Heart right ventricle (tissue), 16 donors: Measurements from ENCODE around the gene TBC1D8. TPM values are rescaled to one million over a fixed set of nuclear protein-coding genes. Genes with fewer than 3 reads are reported as not detected.

Source experiments
- ATAC-seq, 8 donors: fragments of 200-7000 bp; cut with Tn5 transposase; one replicate each; pipeline ENCODE4 v1.9.1; 2020; ENCODE audit warnings: mild to moderate bottlenecking in 8 of 8, moderate library complexity in 8 of 8, moderate number of reproducible peaks in 1 of 8
- DNase-seq, 2 donors: peaks; one replicate each; pipeline ENCODE4 v3.0.0-alpha.2; 2020
- H3K27ac ChIP-seq, 10 donors: fragments of 200-600 bp; sonication (generic) in 2 of 10; one replicate each; pipeline versions ENCODE4 v1.5.0 to v1.8.0; 2020 to 2022; ENCODE audit warnings: mild to moderate bottlenecking in 3 of 10
- H3K27me3 ChIP-seq, 7 donors: fragments of 200-600 bp; one replicate each; pipeline ENCODE4 v1.8.0; 2021 to 2022; ENCODE audit warnings: mild to moderate bottlenecking in 2 of 7
- H3K36me3 ChIP-seq, 9 donors: fragments of 200-600 bp; sonication (generic) in 1 of 9; one replicate each; pipeline versions ENCODE4 v1.5.0 to v1.8.0; 2020 to 2022; ENCODE audit warnings: mild to moderate bottlenecking in 2 of 9
- H3K4me1 ChIP-seq, 9 donors: fragments of 200-600 bp; sonication (generic) in 1 of 9; one replicate each; pipeline versions ENCODE4 v1.5.0 to v1.8.0; 2020 to 2022; ENCODE audit warnings: mild to moderate bottlenecking in 4 of 9
- H3K4me3 ChIP-seq, 10 donors: fragments of 200-600 bp; sonication (generic) in 2 of 10; one replicate each; pipeline versions ENCODE4 v1.5.0 to v1.8.0; 2020 to 2022; ENCODE audit warnings: mild to moderate bottlenecking in 7 of 10, moderate library complexity in 2 of 10
- H3K9me3 ChIP-seq, 11 donors: fragments of 200-600 bp in 10 of 11; sonication (generic) in 2 of 11; one replicate each; pipeline versions ENCODE4 v1.5.0 to v1.8.0; 2013 to 2022; ENCODE audit warnings: mild to moderate bottlenecking in 2 of 11, control low read depth in 1 of 11, moderate library complexity in 1 of 11
- CTCF ChIP-seq, 9 donors: fragments of 200-600 bp; sonication (generic) in 2 of 9; IDR thresholded peaks; one replicate each; pipeline versions ENCODE4 v1.5.0 to v1.8.0; 2021 to 2022; ENCODE audit warnings: antibody characterized with exemption in 9 of 9, mild to moderate bottlenecking in 5 of 9, moderate library complexity in 1 of 9
- WGBS, 2 donors: extraction: QIAGEN DNeasy Blood & Tissue Kit; methylation state at CpG; one replicate each; pipeline ENCODE4 v1.1.7; 2013; ENCODE audit warnings: inconsistent platforms in 1 of 2; 5-methylcytosine and 5-hydroxymethylcytosine counted together
- intact Hi-C, 10 donors: fragments of 100-400 bp; cut with DNase I; formaldehyde crosslinking; loops; one replicate each; pipeline versions ENCODE4 v1.11.1 to v1.14.2; 2022
- polyA plus RNA-seq, 2 donors: library from polyadenylated mRNA; stranded (reverse); fragments of 200-250 nt; gene quantifications; one replicate each; pipeline ENCODE4 v1.2.3, GENCODE V29; 2013
- total RNA-seq, 10 donors: library from RNA; stranded (reverse); fragmentation: NEBNext Ultra II Directional in 3 of 10; extraction: Animal tissue kit (Norgen Biotek cat#: 25700) in 3 of 10; gene quantifications; one replicate each; pipeline versions ENCODE4 v1.2.1 to v1.2.4, GENCODE V29; 2021 to 2023
- donor health status: Arrhythmogenic right ventricular cardiomyopathy.
- donor health status: ischemic (EF 13 %, LVEDD 7.1; RV severe dilation, severe dysfunction).
- donor health status: healthy with polysubstance abuse.
- donor health status: DM: no; HTN: yes; CAD: no.
- donor health status: DM: no; HTN: no; CAD: no.
- donor health status: ischemic (EF 25% LVEDD 6.9; RV normal size, moderate dysfunction).
- donor health status: ischemic (EF 25% LVEDD 5.7; RV mildly dilated, moderate dysfunction).
- donor health status: healthy.
- donor health status: DM: yes; HTN: yes; CAD: no.
- donor health status: Ischemic cardiomyopathy.
- donor health status: ischemic (EF 35%, LVEDD 5.7; RV mildly dilated, moderate dysfunction).
- donor health status: nonischemic (EF 11% LVEDD 7.7; RV severe dilation, severe dysfunction).
- donor health status: DM: yes; HTN: yes; CAD: no.
- donor health status: PGD.
- donor health status: ischemic (EF 29% LVEDD 5.4; RV normal size, mild dysfunction).
- donor health status: nonischemic (EF 23%, LVEDD 6.1; RV moderate dilation, normal function).

TBC1D8 gene
- total and polyA plus RNA-seq, 12 donors = 24.0 to 69.5 (median 55.5) TPM

DNA sequence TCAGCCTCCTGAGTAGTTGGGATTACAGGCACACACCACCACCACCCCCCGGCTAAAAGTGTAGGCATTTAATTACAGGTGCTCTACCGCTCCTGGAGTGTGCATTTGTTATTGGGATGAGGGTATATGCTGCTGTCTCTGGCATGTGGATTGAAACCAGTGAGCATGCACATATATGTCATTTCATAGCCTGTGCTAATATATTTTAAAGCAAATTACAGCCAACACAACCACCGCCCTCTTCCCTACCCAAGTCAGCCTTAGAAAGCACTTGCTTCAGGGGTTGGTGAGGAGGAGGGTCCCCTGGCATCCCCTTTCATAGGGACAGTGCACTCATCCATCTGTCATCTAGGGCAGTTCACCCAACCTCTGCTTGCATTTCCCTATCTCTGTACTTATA lies 10.5 kb upstream of the TBC1D8 start:
- H3K4me1 ChIP-seq = peaks cover 0 to 6% (median 0%) of the 10 kb centered on the region in 9 donors
- no peaks in the 10 kb centered on the region for H3K36me3 ChIP-seq
- no peak for TF ChIP-seq CTCF (IDR thresholded peaks at IDR 0.05)
- DNase-seq = no peak
- H3K27me3 ChIP-seq = no peaks in the 10 kb centered on the region
- no peak overlapping the region for H3K4me3 ChIP-seq
- intact Hi-C loops = no loop called here
- ATAC-seq = peak in 1 of 8 donors; percentile 14
- WGBS, 2 donors = 93 to 97% methylated on average over 3 of the region's 3 CpGs
- no peaks in the 10 kb centered on the region for H3K9me3 ChIP-seq
- H3K27ac ChIP-seq = no peak overlapping the region

DNA sequence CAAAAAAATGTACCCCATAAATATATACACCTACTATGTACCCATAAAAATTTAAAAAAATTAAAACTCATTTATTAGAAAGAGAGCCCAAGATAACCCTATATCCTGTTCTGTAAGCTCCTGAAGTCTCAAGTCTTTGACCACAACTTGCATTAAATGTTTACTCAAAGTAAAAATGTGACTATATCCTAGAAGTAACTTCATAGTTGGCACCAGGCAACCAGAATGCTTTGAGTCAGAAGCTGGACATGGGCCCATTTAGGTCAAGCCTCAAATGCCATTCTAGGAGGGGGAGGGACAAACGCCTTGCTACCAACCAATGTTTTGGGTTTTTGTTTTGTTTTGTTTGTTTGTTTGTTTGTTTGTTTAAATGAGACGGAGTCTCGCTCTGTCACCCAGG lies 9.3 kb upstream of the TBC1D8 start:
- peak in 4 of 8 donors; percentile 52 to 65 (median 59) for ATAC-seq
- no peak for TF ChIP-seq CTCF (IDR thresholded peaks at IDR 0.05)
- WGBS, 2 donors = 85 to 92% methylated on average over 3 of the region's 3 CpGs

DNA sequence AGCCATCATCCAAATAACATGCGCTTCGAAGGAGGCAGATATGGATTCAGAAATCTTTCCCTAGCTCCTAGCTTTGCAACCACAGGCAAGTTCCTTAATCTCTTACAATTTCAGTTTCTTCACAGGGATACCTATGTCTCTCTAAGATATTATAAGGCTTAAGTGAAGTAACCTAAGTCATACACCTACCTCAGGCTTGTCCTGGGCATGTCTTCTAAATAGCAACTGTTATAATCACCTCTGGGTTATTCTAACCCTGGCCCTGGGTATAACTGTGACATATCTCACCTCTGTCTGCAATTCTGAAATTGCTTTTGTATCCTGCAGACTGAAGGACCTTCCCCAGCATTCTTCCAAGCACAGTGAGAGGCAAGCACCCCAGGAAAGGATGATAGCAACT lies 8.3 kb upstream of the TBC1D8 start:
- ATAC-seq (no peak), DNase-seq (no peak)
- intact Hi-C loops = loop anchor here in 1 of 10 donors (10.0 kb wide), 1 partner anchor 555 kb away; no protein-coding TSS in a partner anchor
- Histone ChIP-seq H3K9me3 (no peaks in the 10 kb centered on the region), H3K27me3 (no peaks in the 10 kb centered on the region), H3K4me3 (no peak overlapping the region), H3K4me1 (peaks cover 0 to 11% (median 2%) of the 10 kb centered on the region in 9 donors), H3K36me3 (no peaks in the 10 kb centered on the region), H3K27ac (no peak overlapping the region)
- WGBS, 2 donors = 97 to 98% methylated on average over 2 of the region's 2 CpGs
- no peak for TF ChIP-seq CTCF (IDR thresholded peaks at IDR 0.05)

More for the DNA sequence above, 9.3 kb upstream of the TBC1D8 start:
- Histone ChIP-seq H3K27me3 (no peaks in the 10 kb centered on the region), H3K9me3 (no peaks in the 10 kb centered on the region), H3K27ac (no peak overlapping the region), H3K4me1 (peaks cover 0 to 6% (median 0%) of the 10 kb centered on the region in 9 donors), H3K36me3 (no peaks in the 10 kb centered on the region), H3K4me3 (no peak overlapping the region)
- intact Hi-C loops = no loop called here
- DNase-seq = no peak

- Histone ChIP-seq H3K36me3 (no peaks in the 10 kb centered on the region), H3K4me3 (no peak overlapping the region), H3K9me3 (no peaks in the 10 kb centered on the region), H3K27ac (no peak overlapping the region), H3K27me3 (no peaks in the 10 kb centered on the region), H3K4me1 (peaks cover 4 to 33% (median 24%) of the 10 kb centered on the region in 9 donors)
- no peak for DNase-seq
- TF ChIP-seq CTCF (IDR thresholded peaks at IDR 0.05) = no peak
- intact Hi-C loops = loop anchor here in 1 of 10 donors (10.0 kb wide), 1 partner anchor 552 kb away; no protein-coding TSS in a partner anchor
- no peak for ATAC-seq
- WGBS, 2 donors = 77 to 80% methylated on average over 6 of the region's 6 CpGs
These were observed 6.1 kb upstream of the TBC1D8 start for GRCh38 chr2:101157272-101157671.
